NCI-H1930 (cell line): ENCODE results near the gene RPL13.

Experiments used
- DNase-seq, 2 experiments: peaks; one replicate each; lab custom pipeline; 2025; lab: John Stamatoyannopoulos, UW

RPL13 gene

GRCh38 chr16:89545044-89545830 is 15.2 kb upstream of the RPL13 start:
- DNase-seq, result no peak

- no peak for DNase-seq
Measured at GRCh38 chr16:89545831-89546574, 14.5 kb upstream of the RPL13 start.

- DNase-seq, result no peak
Measured at GRCh38 chr16:89546781-89547180, 13.7 kb upstream of the RPL13 start.

- DNase-seq, result no peak
Measured at GRCh38 chr16:89547291-89547690, 13.2 kb upstream of the RPL13 start.

GRCh38 chr16:89547860-89548259 is 12.6 kb upstream of the RPL13 start:
- DNase-seq, result no peak

- no peak for DNase-seq
Measured at GRCh38 chr16:89548344-89549006, 12.0 kb upstream of the RPL13 start.

- DNase-seq, result no peak
Measured at GRCh38 chr16:89549007-89549700, 11.3 kb upstream of the RPL13 start.

- no peak for DNase-seq
Measured at GRCh38 chr16:89550421-89551007, 10.0 kb upstream of the RPL13 start.

- no peak for DNase-seq
Measured at GRCh38 chr16:89552329-89552728, 8.2 kb upstream of the RPL13 start.

- DNase-seq, result no peak
Measured at GRCh38 chr16:89552913-89553312, 7.6 kb upstream of the RPL13 start.

GRCh38 chr16:89553733-89554132 is 6.7 kb upstream of the RPL13 start:
- no peak for DNase-seq

GRCh38 chr16:89554343-89554742 is 6.1 kb upstream of the RPL13 start:
- DNase-seq, result no peak

- DNase-seq, result no peak
Measured at GRCh38 chr16:89555265-89555664, 5.2 kb upstream of the RPL13 start.

- no peak for DNase-seq
Measured at GRCh38 chr16:89555780-89556179, 4.7 kb upstream of the RPL13 start.

GRCh38 chr16:89556750-89557689 is 3.5 kb upstream of the RPL13 start:
- no peak for DNase-seq

- DNase-seq, result no peak
Measured at GRCh38 chr16:89557690-89558490, 2.6 kb upstream of the RPL13 start.

- DNase-seq, result no peak
Measured at GRCh38 chr16:89561142-89561883, 831 bp downstream of the RPL13 start.

GRCh38 chr16:89561884-89562599 is 1.6 kb downstream of the RPL13 start:
- DNase-seq, result no peak

- no peak for DNase-seq
Measured at GRCh38 chr16:89562939-89563338, 2.5 kb downstream of the RPL13 start.
